ENCODE data around the gene ARHGAP28. TPM values are rescaled to one million over a fixed set of nuclear protein-coding genes. Genes with fewer than 3 reads are reported as not detected.

Gene ARHGAP28
- total RNA-seq, 1 donor from 2014 or later = 117 TPM

- Mint-ChIP-seq H3K27me3 (no peaks in the 10 kb centered on the region), H3K4me1 (ENCODE audit: low read depth) (peaks cover 43% of the 10 kb centered on the region), H3K36me3 (ENCODE audit: insufficient read depth) (no peaks in the 10 kb centered on the region), H3K4me3 (ENCODE audit: low read depth) (no peak overlapping the region), H3K27ac (no peak overlapping the region), H3K9me3 (ENCODE audit: low read depth) (no peaks in the 10 kb centered on the region)
- DNase-seq (ENCODE audit: low spot score, unreplicated experiment) = no peak
- no peak for TF ChIP-seq CTCF (IDR thresholded peaks at IDR 0.05; ENCODE audit: unreplicated experiment)
These were observed 5.2 kb upstream of the ARHGAP28 start for GRCh38 chr18:6724331-6724730.

GRCh38 chr18:6728331-6728730 lies 1.2 kb upstream of the ARHGAP28 start:
- no peak for TF ChIP-seq CTCF (IDR thresholded peaks at IDR 0.05; ENCODE audit: unreplicated experiment)
- no peaks in the 10 kb centered on the region for H3K9me3 Mint-ChIP-seq (ENCODE audit: low read depth)
- H3K36me3 Mint-ChIP-seq (ENCODE audit: insufficient read depth) = no peaks in the 10 kb centered on the region
- H3K4me1 Mint-ChIP-seq (ENCODE audit: low read depth) = peaks cover 51% of the 10 kb centered on the region
- H3K27ac Mint-ChIP-seq = peak overlapping the region; percentile 100
- H3K27me3 Mint-ChIP-seq = no peaks in the 10 kb centered on the region
- no peak for DNase-seq (ENCODE audit: low spot score, unreplicated experiment)
- H3K4me3 Mint-ChIP-seq (ENCODE audit: low read depth) = peak overlapping the region; percentile 93

- peak overlapping the region; percentile 93 for H3K4me3 Mint-ChIP-seq (ENCODE audit: low read depth)
- H3K27me3 Mint-ChIP-seq = no peaks in the 10 kb centered on the region
- H3K4me1 Mint-ChIP-seq (ENCODE audit: low read depth) = peaks cover 56% of the 10 kb centered on the region
- H3K27ac Mint-ChIP-seq = peak overlapping the region; percentile 100
- DNase-seq (ENCODE audit: low spot score, unreplicated experiment) = no peak
- no peaks in the 10 kb centered on the region for H3K9me3 Mint-ChIP-seq (ENCODE audit: low read depth)
- H3K36me3 Mint-ChIP-seq (ENCODE audit: insufficient read depth) = no peaks in the 10 kb centered on the region
- TF ChIP-seq CTCF (IDR thresholded peaks at IDR 0.05; ENCODE audit: unreplicated experiment) = no peak
These were observed 688 bp upstream of the ARHGAP28 start for GRCh38 chr18:6728809-6729246.

- peak overlapping the region; percentile 97 for H3K27ac Mint-ChIP-seq
- no peak for TF ChIP-seq CTCF (IDR thresholded peaks at IDR 0.05; ENCODE audit: unreplicated experiment)
- H3K4me1 Mint-ChIP-seq (ENCODE audit: low read depth) = peaks cover 71% of the 10 kb centered on the region
- H3K36me3 Mint-ChIP-seq (ENCODE audit: insufficient read depth) = peaks cover 2% of the 10 kb centered on the region
- H3K9me3 Mint-ChIP-seq (ENCODE audit: low read depth) = no peaks in the 10 kb centered on the region
- H3K27me3 Mint-ChIP-seq = no peaks in the 10 kb centered on the region
- H3K4me3 Mint-ChIP-seq (ENCODE audit: low read depth) = peak overlapping the region; percentile 93
- no peak for DNase-seq (ENCODE audit: low spot score, unreplicated experiment)
These were observed 1.1 kb downstream of the ARHGAP28 start for GRCh38 chr18:6730416-6731221.

- no peak for DNase-seq (ENCODE audit: low spot score, unreplicated experiment)
These were observed 1.7 kb downstream of the ARHGAP28 start for GRCh38 chr18:6731222-6731596.

More at GRCh38 chr18:6731222-6731596, 1.7 kb downstream of the ARHGAP28 start:
- no peaks in the 10 kb centered on the region for H3K27me3 Mint-ChIP-seq
- no peaks in the 10 kb centered on the region for H3K9me3 Mint-ChIP-seq (ENCODE audit: low read depth)
- peaks cover 70% of the 10 kb centered on the region for H3K4me1 Mint-ChIP-seq (ENCODE audit: low read depth)
- peak overlapping the region; percentile 93 for H3K4me3 Mint-ChIP-seq (ENCODE audit: low read depth)
- H3K27ac Mint-ChIP-seq = peak overlapping the region; percentile 97
- TF ChIP-seq CTCF (IDR thresholded peaks at IDR 0.05; ENCODE audit: unreplicated experiment) = no peak
- H3K36me3 Mint-ChIP-seq (ENCODE audit: insufficient read depth) = peaks cover 7% of the 10 kb centered on the region

All from progenitor cell of endocrine pancreas (in vitro differentiated cells).